K562 (cell line): ENCODE results near the gene DNAAF6. TPM values are rescaled to one million over a fixed set of nuclear protein-coding genes. Genes with fewer than 3 reads are reported as not detected.

Experiments
- ATF4 ChIP-seq: fragments of 450-650 bp; formaldehyde crosslinking; IDR thresholded peaks from 2 replicates; pipeline ENCODE4 v1.4.0; 2022; ENCODE audit warnings: mild to moderate bottlenecking, moderate library complexity
- CBX8 ChIP-seq: fragments of 200-600 bp; sonication (generic); IDR thresholded peaks from 2 replicates; pipeline ENCODE4 v1.6.1; 2012; ENCODE audit warnings: borderline replicate concordance, mixed run types, low read depth, mild to moderate bottlenecking, moderate library complexity, mixed read lengths, low read length, control low read depth, inconsistent platforms; ENCODE audit not compliant: poor library complexity, severe bottlenecking; ENCODE audit errors: extremely low read depth
- CTBP1 ChIP-seq: fragments of 450-650 bp; IDR thresholded peaks from 2 replicates; pipeline ENCODE4 v1.6.1; 2016; ENCODE audit warnings: borderline replicate concordance
- EP400 ChIP-seq: fragments of 450-650 bp; IDR thresholded peaks from 2 replicates; pipeline ENCODE4 v1.6.1; 2017; ENCODE audit warnings: antibody characterized with exemption, mild to moderate bottlenecking, moderate library complexity
- FOXA3 ChIP-seq, 2 experiments: fragments of 450-650 bp in 1 of 2; sonication (generic) in 1 of 2; formaldehyde crosslinking; IDR thresholded peaks in 1 of 2; conservative IDR thresholded peaks in 1 of 2; 2 replicates each; pipeline versions ENCODE4 v1.4.0 to v1.8.0; 2020 to 2022; ENCODE audit warnings: mild to moderate bottlenecking in 2 of 2, missing genetic modification reagents in 1 of 2
- MEF2A ChIP-seq: IDR thresholded peaks from 2 replicates; pipeline ENCODE4 v1.6.1; 2011; ENCODE audit warnings: low read depth, mild to moderate bottlenecking, low read length, moderate library complexity; ENCODE audit not compliant: control insufficient read depth
- OTX1 ChIP-seq: fragments of 450-650 bp; formaldehyde crosslinking; IDR thresholded peaks from 2 replicates; pipeline ENCODE4 v1.4.0; 2022; ENCODE audit warnings: mild to moderate bottlenecking
- RBM39 ChIP-seq: fragments of 200-400 bp; formaldehyde crosslinking; optimal IDR thresholded peaks from 2 replicates; pipeline ENCODE3; 2018; ENCODE audit warnings: low read depth, low read length
- RERE ChIP-seq: sonication (generic); formaldehyde crosslinking; IDR thresholded peaks from 2 replicates; pipeline ENCODE4 v1.8.0; 2023; ENCODE audit warnings: missing genetic modification reagents, mild to moderate bottlenecking, borderline replicate concordance
- SAFB ChIP-seq: fragments of 200-400 bp; formaldehyde crosslinking; IDR thresholded peaks from 2 replicates; pipeline ENCODE4 v1.6.1; 2017; ENCODE audit warnings: low read depth, low read length, borderline replicate concordance
- SMAD1 ChIP-seq: fragments of 150-350 bp; IDR thresholded peaks from 2 replicates; pipeline ENCODE4 v1.6.1; 2014; ENCODE audit warnings: low read length, low read depth; ENCODE audit not compliant: partially characterized antibody
- SMAD4 ChIP-seq: fragments of 250-450 bp; sonication (Bioruptor Pico); conservative IDR thresholded peaks from 2 replicates; pipeline ENCODE4 v1.8.0; 2021; ENCODE audit warnings: inconsistent platforms, mild to moderate bottlenecking, moderate library complexity
- TFAM ChIP-seq: fragments of 250-450 bp; sonication (Bioruptor Pico); conservative IDR thresholded peaks from 2 replicates; pipeline ENCODE4 v1.5.0; 2021; ENCODE audit warnings: mild to moderate bottlenecking, moderate library complexity
- ZNF584 ChIP-seq: fragments of 200-800 bp; sonication (Bioruptor generic); IDR thresholded peaks from 2 replicates; pipeline ENCODE4 v1.6.1; 2016; ENCODE audit warnings: low read depth, mild to moderate bottlenecking, missing genetic modification characterization, missing compliant biosample characterization
- polyA plus RNA-seq, 8 experiments: library from polyadenylated mRNA; depleted of rRNA in 4 of 8; stranded (reverse) in 5 of 8; unstranded in 3 of 8; fragments of >200 nt; fragmentation: Nextera tagmentation in 2 of 8; fragmentation: Illumina TruSeq in 1 of 8; extraction: Ambion mirVana in 2 of 8; extraction: Trizol in 1 of 8; gene quantifications; 2 replicates each; pipeline versions ENCODE4 v1.2.1 to v1.2.3, GENCODE V29; 2011 to 2014; ENCODE audit warnings: inconsistent platforms in 1 of 8, missing spikeins in 1 of 8
- total RNA-seq, 7 experiments: library from RNA; depleted of rRNA in 6 of 7; stranded (reverse); fragments of >200 nt in 6 of 7; fragmentation: Illumina TruSeq in 2 of 7; extraction: Trizol in 2 of 7; gene quantifications; 2 replicates each; pipeline versions ENCODE4 v1.2.1 to v1.2.3, GENCODE V29; 2011 to 2021; ENCODE audit warnings: low replicate concordance in 1 of 7
- TF ChIP-seq, protein P1 (sequence below): fragments of 250-450 bp; sonication (Bioruptor Pico); IDR thresholded peaks from 2 replicates; pipeline ENCODE4 v1.8.0; 2022; ENCODE audit warnings: moderate library complexity, mild to moderate bottlenecking, inconsistent platforms
- TF ChIP-seq, protein P2 (sequence below): fragments of 250-450 bp; sonication (Bioruptor Pico); IDR thresholded peaks from 2 replicates; pipeline ENCODE4 v1.8.0; 2021; ENCODE audit warnings: mild to moderate bottlenecking, moderate library complexity

DNAAF6 gene
- total and polyA plus RNA-seq, 9 of the 15 experiments (the other 6 are each of a cell fraction or from before 2014, with no cell fraction given), result 0.04 to 0.17 (median 0.14) TPM; not detected in 4

GRCh38 chrX:107205770-107206696 lies at the start of gene DNAAF6, which contains the start of gene NUP62CL (continued):
- TF ChIP-seq, protein P1, sequence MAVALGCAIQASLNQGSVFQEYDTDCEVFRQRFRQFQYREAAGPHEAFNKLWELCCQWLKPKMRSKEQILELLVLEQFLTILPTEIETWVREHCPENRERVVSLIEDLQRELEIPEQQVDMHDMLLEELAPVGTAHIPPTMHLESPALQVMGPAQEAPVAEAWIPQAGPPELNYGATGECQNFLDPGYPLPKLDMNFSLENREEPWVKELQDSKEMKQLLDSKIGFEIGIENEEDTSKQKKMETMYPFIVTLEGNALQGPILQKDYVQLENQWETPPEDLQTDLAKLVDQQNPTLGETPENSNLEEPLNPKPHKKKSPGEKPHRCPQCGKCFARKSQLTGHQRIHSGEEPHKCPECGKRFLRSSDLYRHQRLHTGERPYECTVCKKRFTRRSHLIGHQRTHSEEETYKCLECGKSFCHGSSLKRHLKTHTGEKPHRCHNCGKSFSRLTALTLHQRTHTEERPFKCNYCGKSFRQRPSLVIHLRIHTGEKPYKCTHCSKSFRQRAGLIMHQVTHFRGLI (CRISPR knock-in tag), result no peak
- TF ChIP-seq CBX8 (no peak), ATF4 (CRISPR knock-in tag) (no peak), MEF2A (peak; percentile 71; the same call in 1 of the 2 replicates), SAFB (0 out of 2 replicates have a peak, but pooled peaks have one; percentile 58), SMAD4 (peak; percentile 58; the same call in 1 of the 2 replicates), EP400 (peak; percentile 72), RERE (CRISPR knock-in tag) (no peak), RBM39 (no peak), SMAD1 (no peak), TFAM (CRISPR knock-in tag) (no peak), FOXA3 (CRISPR knock-in tag; conservative IDR thresholded peaks at IDR 0.05 in 1 of 2, IDR thresholded peaks at IDR 0.05 in 1 of 2) (no peak), OTX1 (CRISPR knock-in tag) (no peak), CTBP1 (no peak), ZNF584 (CRISPR knock-in tag) (no peak)
- TF ChIP-seq, protein P2, sequence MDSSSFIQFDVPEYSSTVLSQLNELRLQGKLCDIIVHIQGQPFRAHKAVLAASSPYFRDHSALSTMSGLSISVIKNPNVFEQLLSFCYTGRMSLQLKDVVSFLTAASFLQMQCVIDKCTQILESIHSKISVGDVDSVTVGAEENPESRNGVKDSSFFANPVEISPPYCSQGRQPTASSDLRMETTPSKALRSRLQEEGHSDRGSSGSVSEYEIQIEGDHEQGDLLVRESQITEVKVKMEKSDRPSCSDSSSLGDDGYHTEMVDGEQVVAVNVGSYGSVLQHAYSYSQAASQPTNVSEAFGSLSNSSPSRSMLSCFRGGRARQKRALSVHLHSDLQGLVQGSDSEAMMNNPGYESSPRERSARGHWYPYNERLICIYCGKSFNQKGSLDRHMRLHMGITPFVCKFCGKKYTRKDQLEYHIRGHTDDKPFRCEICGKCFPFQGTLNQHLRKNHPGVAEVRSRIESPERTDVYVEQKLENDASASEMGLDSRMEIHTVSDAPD, result no peak
